Stimulated activated CD4-positive, alpha-beta T cell treated with anti-CD3 and anti-CD28 coated beads, Interleukin-2, amount 100 ng/mL, for 4 hours (primary cell): Measurements from ENCODE around the gene LCK.
"Not testable (repeated sequence)": the region's sequence is repeated elsewhere in the genome, so short reads cannot be mapped to it uniquely, and the experiment has no call there.

Experiments used
- DNase-seq: peaks from one replicate; pipeline ENCODE4 v3.0.0-alpha.2; 2020; ENCODE audit warnings: low read depth

Gene LCK

GRCh38 chr1:32240140-32240951, 10.7 kb upstream of the LCK start:
- DNase-seq: no peak

- no peak for DNase-seq
These were observed 9.9 kb upstream of the LCK start for GRCh38 chr1:32241001-32241763.

DNA sequence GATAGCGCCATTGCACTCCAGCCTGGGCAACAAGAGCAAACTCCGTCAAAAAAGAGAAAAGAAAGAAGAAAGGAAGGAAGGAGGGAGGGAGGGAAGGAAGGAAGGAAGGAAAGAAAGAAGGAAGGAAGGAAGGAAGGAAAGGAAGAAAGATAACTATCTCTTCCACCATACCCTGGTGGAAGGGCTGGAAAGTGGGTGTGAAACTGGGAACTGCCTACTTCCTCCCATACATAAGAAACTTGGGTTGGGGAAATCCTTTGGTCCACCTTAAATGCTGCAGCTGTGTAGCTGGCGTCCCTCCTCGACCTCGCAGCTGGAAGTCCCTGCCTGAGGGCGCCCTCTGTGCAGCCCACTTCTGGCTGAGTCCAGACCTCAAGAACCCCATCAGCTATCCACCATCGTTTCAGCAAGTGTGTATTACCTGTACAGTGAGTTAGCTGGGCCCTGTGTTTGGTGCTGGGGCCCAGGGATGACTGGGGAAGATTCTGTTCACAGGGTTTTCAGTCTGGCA, 8.7 kb upstream of the LCK start:
- DNase-seq: no peak

GRCh38 chr1:32246888-32247273, 4.2 kb upstream of the LCK start, which contains the start of gene FAM167B:
TSS of gene FAM167B (plus strand) at chr1:32247222. CDS start at chr1:32247422, 200 bp downstream.
- DNase-seq: no peak

DNA sequence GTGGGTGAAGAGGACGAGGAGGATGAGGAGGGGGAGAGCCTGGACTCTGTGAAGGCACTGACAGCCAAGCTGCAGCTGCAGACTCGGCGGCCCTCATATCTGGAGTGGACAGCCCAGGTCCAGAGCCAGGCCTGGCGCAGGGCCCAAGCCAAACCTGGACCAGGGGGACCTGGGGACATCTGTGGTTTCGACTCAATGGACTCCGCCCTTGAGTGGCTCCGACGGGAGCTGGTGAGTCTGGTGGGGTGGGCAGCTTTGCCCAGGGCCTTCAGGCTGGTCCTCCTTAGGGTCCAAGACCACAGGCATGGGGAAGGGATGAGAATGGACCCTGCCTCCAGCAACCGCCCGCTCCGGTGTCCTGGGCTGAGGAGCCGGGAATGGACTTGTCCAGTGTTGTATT, 3.6 kb upstream of the LCK start:
- DNase-seq: no peak

DNA sequence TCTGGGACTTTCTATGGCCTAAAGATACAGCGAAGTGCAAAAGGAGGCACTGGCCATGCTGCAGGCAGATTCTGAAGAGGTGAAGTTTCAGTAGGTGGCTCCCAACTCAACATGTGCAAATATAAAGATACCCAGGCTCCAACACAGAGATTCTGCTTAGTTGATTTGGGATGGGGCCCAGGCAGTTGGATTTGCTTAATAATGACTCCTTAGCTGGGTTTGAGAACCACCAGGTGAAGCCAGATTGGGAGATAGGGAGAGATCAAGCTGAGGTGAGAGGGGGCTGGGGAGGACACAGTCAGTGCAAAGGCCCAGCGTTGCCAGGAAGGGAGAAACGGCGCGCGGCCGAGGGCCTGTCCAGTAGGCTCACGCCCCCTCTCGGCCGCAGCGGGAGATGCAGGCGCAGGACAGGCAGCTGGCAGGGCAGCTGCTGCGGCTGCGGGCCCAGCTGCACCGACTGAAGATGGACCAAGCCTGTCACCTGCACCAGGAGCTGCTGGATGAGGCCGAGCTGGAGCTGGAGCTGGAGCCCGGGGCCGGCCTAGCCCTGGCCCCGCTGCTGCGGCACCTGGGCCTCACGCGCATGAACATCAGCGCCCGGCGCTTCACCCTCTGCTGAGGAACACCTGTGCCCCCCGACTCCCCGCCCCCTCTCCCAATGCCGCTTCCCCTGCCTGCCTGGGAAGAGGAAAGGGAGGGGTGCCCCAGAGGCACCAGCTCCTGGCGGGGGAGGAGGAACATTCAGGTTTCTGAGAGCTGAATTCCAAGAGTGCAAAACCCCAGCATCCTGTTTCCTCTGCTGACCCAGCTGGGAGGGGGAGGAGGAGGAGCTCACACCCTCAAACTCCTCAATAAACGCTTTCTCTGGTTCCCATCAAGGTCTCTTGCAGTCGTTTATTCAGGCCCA, 2.8 kb upstream of the LCK start:
- peak; percentile 58 for DNase-seq

GRCh38 chr1:32249831-32250525, 1.1 kb upstream of the LCK start:
- DNase-seq: peak; percentile 76

DNA sequence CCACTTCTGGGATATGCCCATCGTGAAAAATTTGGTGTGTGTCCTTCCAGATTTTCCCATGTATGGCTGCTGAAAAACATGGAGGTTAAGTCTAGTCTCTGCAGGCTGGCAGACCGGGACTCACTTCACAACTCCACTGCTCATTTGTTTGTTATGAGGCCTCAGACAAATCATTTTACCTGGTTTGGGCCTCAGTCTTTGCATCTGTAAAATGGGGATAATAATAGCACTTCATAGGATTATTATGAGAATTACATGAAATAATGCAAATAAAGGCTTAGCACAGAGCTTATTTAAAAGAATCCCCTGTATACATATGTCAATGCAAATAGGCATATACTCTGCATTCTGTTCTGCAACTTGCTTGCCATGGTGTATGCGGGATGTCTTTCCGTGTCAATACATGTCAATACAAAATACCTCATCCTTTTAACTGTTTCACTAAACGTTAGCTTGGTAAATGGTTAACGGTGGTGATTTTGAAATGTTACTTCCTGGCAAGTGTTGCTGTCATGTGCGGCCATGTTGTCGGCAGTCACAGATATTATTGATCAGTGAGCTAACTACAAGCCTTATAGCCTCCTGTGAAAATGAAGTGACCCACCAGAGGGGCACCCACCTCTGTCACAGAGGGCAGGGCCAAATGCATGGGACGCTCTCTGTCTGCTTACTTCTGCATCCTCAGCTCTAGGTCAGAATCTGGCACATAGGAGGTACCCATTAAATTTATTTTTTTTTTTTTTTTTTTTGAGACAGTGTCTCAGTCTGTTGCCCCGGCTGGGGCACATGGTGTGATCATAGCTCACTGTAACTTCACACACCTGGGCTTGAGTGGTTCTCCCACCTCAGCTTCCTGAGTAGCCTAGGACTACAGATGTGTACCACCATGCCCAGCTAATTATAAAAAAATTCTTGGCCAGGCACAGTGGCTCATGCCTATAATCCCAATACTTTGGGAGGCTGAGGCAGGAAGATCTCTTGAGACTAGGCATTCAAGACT, 4.3 kb downstream of the LCK start:
- DNase-seq: no peak

DNA sequence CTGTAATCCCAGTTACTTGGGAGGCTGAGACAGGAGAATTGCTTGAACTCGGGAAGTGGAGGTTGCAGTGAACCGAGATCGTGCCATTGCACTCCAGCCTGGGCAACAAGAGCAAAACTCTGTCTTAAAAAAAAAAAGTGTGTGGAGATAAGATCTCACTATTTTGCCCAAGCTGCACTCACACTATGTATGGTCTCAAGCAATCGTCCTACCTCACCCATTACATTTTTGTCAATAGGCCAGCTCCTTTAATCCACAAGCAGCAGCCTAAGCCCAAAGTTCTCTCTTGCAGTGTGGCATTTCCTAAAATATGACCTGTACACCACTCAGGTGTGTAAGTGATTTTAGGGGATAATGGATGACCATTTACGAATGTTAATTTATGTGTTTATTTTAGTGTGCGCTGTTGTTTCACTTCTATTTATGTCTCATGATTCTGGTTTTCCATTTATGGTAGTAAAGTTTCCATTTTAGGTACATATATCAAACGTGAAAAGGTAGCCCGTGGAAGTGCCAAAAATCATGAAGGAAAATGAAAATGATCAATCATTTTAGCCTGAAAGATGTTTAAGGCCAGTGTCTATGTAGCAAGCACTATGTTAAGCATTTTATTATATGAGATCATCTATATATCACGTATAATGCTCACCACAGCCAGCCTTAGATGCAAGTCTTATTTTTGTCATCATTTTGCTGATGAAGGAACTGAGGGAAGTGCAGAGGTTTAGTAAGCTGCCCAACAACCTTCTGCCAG, 5.6 kb downstream of the LCK start:
- no peak for DNase-seq

- DNase-seq: no peak
These were observed 6.1 kb downstream of the LCK start for GRCh38 chr1:32257227-32257508.

DNA sequence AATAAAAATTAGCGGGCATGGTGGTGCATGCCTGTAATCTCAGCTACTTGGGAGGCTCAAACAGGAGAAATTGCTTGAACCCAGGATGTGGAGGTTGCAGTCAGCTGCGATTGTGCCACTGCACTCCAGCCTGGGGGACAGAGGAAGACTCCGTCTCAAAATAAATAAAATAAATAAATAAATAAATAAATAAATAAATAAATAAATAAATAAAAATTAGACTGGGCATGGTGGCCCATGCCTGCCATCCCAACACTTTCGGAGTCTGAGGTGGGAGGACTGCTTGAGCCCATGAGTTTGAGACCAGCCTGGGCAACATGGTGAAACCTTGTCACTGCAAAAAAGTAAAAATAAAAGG, 12.2 kb downstream of the LCK start:
- DNase-seq: not testable (repeated sequence)

GRCh38 chr1:32263744-32264143, 12.7 kb downstream of the LCK start:
- no peak for DNase-seq

GRCh38 chr1:32265846-32266245, 14.8 kb downstream of the LCK start:
- no peak for DNase-seq

DNA sequence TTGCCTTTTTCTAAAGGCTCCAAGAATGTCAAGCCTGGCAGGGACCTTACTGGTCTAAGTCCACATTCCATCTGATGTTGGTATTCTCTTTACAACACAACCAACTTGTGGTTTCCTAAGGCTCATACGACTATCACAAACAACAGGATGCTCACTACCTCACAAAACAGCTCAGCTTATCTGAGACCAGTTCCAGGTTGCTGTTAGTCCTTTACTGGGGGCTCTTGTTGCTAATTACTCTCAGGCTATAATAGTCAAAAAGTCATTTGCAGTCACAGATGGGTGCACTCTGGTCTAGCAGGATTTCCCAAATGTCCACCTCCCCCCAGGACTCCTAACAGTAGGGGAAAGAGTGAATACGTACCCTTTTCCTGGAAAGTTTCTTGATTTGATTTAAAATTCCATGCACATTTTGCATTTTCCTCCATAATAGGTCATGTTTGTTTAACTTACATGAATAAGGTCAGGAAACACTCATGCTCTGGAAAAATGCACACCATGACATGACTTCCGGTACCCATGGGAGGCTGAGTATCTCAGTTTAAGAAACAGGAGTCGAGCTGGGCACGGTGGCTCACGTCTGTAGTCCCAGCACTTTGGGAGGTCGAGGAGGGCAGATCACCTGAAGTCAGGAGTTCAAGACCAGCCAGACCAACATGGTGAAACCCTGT, 16.0 kb downstream of the LCK start:
- no peak for DNase-seq

DNA sequence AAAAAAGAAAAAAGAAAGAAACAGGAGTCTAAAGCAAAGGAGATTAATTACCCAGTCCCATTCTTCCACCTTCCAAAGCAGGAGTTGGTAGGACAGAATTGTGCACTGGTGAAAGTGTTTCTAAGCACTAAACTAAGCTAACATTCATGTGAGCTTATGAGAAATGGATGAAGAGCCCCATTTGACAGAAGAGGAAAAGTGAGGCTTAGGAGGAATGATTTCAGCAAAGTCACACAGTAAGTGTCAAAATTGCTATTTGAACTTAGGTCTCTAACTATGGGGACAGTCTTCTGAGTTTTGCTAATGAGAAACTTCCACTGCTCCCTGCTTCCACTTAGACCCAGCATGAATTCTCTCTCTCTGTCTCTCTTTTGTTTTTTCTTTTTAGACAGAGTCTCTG, 18.7 kb downstream of the LCK start:
- no peak for DNase-seq

DNA sequence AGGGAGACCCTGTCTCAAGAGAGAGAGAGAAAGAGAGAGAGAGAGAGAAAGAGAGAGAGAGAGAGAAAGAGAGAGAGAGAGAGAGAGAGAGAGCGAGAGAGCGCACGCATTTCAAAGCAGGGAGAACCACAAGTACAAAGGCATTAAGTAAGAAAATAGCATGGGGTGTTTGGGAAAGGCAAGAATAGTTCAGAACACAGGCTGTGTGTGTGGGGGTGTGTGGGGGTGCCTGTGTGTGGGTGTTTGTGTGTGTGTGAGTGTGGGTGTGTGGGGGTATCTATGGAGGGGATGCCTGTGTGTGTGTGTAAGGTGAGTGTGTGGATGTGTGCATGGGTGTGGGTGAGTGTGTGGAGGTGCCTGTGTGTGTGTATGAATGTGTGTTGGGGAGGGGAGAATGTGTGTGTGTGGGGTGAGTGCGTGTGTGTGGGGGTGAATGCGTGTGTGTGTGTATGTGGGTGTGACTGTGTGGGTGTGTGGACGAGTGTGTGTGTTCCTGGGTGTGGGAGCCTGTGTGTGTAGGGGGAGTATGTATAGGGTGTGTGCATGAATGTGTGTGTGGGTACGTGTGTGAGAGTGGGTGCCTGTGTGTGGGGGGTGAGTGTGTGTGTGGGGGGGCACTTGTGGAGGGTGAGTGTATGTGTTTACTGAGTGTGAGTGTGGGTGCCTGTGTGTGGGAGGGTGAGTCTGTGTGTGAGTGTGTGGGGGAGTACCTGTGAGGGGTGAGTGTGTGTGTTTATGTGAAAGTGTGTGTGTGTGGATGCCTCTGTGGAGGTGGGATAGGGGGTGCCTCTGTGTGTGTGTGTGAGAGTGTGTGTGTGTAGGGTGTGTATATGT, 21.7 kb downstream of the LCK start:
- peak; percentile 46 for DNase-seq

DNA sequence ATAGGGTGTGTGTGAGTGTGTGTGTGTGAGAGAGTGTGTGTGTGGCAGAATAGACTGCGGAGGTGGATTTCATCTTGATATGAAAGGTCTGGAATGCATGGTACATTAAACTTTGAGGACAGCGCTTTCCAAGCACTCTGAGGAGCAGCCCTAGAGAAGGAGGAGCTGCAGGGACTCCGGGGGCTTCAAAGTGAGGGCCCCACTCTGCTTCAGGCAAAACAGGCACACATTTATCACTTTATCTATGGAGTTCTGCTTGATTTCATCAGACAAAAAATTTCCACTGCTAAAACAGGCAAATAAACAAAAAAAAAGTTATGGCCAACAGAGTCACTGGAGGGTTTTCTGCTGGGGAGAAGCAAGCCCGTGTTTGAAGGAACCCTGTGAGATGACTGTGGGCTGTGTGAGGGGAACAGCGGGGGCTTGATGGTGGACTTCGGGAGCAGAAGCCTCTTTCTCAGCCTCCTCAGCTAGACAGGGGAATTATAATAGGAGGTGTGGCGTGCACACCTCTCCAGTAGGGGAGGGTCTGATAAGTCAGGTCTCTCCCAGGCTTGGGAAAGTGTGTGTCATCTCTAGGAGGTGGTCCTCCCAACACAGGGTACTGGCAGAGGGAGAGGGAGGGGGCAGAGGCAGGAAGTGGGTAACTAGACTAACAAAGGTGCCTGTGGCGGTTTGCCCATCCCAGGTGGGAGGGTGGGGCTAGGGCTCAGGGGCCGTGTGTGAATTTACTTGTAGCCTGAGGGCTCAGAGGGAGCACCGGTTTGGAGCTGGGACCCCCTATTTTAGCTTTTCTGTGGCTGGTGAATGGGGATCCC, 22.5 kb downstream of the LCK start:
- DNase-seq: peak; percentile 90
